Ishikawa (cell line): ENCODE data around the gene CERK.
A peak's percentile ranks its signal among the peaks of the same experiment; 100 is the strongest.

Experiments used
- CEBPB ChIP-seq: IDR thresholded peaks from 2 replicates; pipeline ENCODE4 v1.6.1; 2012
- FOXM1 ChIP-seq: IDR thresholded peaks from 2 replicates; pipeline ENCODE4 v1.6.1; 2012; ENCODE audit warnings: low read depth, borderline replicate concordance
- TF ChIP-seq, protein P1 (sequence below): IDR thresholded peaks from 2 replicates; pipeline ENCODE4 v1.6.1; 2012

DNA sequence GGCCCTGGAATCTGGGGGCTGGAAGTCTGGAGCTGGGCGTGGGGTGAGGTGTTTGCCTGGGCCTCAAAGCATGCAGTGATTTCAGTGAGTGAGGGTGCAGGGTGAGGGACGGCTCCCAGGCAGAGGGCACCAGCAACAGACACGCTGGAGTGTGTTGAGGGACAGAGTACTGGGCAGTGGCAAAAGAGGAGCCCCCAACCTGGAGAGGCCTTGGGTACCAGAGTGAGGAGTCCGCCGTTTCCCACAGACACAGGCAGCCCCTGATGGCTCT is 12.4 kb upstream of the CERK start:
- no peak for TF ChIP-seq FOXM1
- no peak for TF ChIP-seq CEBPB
- TF ChIP-seq, protein P1, sequence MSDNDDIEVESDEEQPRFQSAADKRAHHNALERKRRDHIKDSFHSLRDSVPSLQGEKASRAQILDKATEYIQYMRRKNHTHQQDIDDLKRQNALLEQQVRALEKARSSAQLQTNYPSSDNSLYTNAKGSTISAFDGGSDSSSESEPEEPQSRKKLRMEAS, result peak; percentile 24; the same call in 1 of the 2 replicates
